SK-N-DZ (cell line): ENCODE measurements around the gene BORCS6.

Experiments
- DNase-seq: peaks from one replicate; pipeline ENCODE4 v3.0.0-alpha.2; 2015; ENCODE audit warnings: low spot score

BORCS6 gene

GRCh38 chr17:8212312-8213180, 22.6 kb upstream of the BORCS6 start:
- DNase-seq: no peak

- no peak for DNase-seq
Observed at GRCh38 chr17:8210761-8211458, 20.9 kb upstream of the BORCS6 start.

- peak; percentile 96 for DNase-seq
Observed at GRCh38 chr17:8209907-8210760, 20.2 kb upstream of the BORCS6 start, which contains the start of gene AURKB. AURKB (minus strand) TSS chr17:8210575; CDS start chr17:8210224, 351 bp downstream.

GRCh38 chr17:8206536-8206935, 16.6 kb upstream of the BORCS6 start:
- DNase-seq: no peak

GRCh38 chr17:8204761-8205555, 15.0 kb upstream of the BORCS6 start:
- DNase-seq: no peak

DNA sequence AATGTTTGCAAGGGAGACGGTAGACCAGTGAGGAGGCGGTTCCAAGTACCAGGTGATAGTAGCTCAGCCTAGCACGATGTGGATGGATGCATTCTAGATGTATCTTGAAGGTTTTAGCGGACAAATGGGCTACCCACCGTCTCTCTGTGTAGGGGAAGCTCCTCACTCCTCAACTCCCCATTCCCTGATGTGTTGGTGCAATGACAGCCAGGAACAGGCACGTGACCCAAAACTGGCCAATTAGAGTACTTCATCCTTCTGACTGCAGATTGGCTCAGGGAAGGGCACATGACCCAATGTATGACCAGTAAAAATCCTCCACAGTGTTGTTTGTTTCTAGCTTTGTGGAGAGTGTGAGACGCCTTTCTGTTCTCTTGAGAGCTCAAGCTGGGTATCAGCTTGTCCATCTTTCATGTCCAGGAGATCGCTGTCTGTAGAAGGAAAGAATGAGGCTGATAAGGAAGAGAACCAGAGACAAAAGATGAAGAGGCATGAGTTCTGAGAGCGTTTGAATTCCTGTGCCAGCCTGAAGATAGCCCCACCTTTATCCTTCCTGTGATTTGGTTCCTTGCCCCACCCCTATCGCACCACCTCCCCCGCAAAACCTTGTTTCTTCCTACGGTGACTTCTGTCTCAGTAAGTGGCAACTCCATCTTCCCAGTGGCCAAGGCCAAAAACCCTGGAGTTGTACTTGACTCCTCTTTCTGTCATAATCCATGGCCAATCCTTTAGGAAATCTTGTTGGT, 2.3 kb upstream of the BORCS6 start:
- DNase-seq: peak; percentile 98

DNA sequence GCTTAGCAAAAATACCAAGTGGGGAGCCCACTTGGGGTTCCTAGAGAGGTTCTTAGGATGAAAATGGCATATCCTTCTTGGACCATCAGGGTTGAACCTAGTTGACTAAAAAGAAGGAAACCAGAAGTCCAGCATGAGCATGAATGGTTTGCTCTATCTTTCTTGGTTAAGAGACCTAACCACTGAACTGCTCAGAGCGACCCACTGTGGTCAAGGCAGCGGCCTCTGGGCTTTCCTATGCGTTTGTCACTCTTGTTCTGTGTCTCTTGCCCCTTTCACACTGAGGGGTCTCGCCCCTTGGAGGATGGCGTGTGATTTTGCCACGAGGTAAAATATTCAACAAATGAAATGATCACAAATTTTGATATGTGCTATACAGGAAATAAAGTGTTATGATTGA, 526 bp upstream of the BORCS6 start:
- DNase-seq: no peak

GRCh38 chr17:8189041-8189710, 804 bp downstream of the BORCS6 start:
- DNase-seq: peak; percentile 41

- DNase-seq: no peak
Observed at GRCh38 chr17:8188263-8188839, 1.6 kb downstream of the BORCS6 start.

DNA sequence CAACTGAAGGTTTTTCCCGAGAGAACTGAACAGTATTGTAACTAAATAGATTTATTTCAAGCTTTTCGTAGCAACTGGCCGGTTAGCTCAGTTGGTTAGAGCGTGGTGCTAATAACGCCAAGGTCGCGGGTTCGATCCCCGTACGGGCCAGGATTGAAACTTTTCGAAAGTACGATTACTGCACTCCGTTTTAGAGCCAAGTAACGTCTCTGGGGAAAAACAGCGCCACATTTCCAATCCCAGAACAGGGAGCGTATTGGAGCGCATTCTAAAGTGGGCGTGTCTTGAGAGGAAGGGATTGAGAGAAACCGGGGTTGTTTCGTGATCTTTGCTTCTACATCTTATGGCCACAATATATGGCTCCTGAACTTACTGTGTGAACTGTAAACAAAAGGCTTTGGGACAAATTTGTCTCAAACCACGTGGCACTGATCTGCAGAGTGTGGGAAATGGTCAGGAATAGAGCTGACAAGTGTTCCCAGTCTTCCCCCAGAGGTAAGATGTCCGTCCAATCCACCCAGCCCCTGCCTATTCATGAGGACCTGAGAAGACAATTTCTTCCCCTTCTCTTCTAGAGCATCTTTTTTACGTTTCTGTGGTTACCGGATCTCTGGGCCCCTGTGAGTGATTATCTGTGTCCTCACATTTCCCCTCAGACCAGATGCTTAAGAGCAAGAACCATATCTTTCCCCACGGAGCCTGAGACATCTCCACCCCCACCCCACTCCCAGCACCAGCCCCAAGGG, 2.3 kb downstream of the BORCS6 start:
- DNase-seq: peak; percentile 99

DNA sequence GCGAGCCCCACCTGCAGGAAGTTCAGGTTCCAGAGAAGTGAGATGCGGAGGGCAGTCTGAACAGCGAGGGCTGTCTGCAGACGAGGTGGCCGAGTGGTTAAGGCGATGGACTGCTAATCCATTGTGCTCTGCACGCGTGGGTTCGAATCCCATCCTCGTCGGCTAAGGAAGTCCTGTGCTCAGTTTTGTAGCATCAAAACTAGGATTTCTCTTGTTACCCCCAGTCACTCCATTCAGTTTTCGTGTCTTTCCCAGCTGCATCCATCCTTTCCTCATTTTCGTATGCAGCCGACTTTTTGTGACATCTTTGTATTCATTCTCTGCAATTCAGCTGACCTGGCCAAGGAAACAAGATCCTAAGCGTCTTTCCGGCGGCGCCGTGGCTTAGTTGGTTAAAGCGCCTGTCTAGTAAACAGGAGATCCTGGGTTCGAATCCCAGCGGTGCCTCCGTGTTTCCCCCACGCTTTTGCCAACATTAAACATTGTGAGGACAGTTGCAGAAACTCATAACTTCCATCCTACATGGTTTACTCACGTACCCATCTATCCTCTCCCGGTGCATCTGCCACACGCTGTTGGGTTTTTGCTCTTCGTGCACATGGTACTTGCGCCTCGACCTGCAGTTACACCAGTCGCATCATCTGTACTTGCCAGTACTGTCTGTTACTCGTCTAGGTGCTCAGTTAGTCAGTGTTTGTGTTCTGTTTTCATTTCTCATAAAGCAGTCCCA, 3.0 kb downstream of the BORCS6 start:
- DNase-seq: peak; percentile 98

DNA sequence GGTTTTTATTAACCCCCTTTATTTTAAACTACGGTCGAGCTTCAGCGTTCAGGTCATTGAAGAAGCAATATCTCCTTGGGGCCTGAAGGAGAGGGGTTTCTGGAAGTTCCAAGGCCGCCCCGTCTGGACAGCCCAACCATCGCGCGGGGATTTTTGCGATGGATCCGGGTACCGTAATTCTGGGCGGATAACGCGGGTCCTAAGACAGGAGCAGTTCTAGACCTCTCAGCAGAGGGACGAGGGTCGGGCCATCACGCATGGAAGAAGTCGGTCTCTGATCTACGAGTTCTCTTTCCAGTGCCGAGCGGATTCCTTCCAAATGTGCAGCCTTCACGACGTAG, 3.6 kb downstream of the BORCS6 start:
- DNase-seq: no peak

GRCh38 chr17:8185582-8186445, 4.2 kb downstream of the BORCS6 start:
- DNase-seq: peak; percentile 86

DNA sequence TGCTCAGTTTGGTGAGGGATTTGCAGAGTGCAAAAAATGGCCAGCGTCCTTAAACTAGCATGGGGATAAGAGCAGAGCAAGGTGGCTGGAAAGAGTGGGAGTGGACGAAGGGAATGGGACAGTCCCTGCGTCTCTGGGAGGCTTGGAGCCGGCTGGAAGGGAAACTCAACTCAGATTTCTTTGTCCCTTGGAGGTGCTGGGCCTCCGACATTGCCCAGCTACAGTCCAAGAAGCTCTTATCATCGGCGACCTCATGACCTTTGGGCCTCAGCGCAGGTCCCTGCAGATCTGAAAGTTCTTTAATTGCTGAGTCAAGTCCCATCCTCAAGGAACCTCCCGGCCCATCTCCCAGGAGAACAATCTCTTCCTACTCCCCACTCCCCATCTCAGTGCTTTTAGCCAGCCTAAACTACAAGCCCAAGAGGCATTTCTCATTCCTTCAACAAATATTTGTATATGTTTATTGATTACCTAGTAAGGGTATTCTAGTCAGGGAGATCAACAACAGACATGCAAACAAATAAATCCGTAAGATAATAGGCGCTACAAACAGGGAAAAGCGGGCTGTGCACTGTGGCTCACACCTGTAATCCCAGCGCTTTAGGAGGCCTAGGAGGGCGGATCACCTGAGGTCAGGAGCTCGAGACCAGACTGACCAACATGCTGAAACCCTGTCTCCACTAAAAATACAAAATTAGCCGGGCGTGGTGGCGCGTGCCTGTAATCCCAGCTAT, 12.8 kb downstream of the BORCS6 start:
- DNase-seq: no peak

DNA sequence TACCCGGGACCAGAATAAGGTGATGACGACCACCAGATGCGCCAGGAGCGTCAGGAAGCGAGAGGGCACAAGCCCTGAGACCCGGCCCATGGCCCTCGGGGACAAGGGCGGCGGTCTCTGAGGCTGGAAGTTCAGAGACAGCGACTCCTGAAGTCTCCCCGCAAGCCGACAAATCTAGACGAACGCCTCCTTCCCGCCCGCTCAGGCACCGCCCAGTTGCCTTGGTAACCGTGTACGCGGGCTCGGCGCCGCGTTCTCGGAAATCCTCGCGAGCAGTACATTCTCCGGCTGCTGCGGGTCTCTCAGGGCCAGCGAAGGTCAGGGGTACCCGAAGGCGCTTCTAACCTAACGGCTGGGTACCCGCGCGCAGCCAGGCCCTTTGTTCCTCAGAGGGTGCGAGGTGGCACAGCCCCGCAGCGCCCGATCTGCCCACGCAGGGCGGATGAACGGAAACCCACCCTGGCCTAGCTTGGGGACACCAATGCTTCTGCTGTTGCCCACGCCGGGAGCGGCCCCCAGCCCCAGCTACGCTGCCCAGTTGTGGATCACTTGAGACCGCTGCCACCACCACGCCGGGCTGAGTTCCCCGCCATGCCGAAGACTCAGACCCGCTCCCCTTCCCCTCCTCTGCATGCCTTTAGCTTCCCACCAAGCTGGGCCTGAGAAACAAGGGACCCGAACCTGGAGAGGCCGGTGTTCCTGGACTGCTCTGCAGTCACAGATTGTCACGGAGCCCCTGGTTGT, 13.6 kb downstream of the BORCS6 start, which contains the start of gene TMEM107:
TSS of gene TMEM107 (minus strand) at position 184 of the 744 bp plus-strand sequence. CDS start at position 90, 94 bp downstream.
- DNase-seq: peak; percentile 94
